ENCODE results near the gene RRP9. TPM values are rescaled to one million over a fixed set of nuclear protein-coding genes. Genes with fewer than 3 reads are reported as not detected.

The RRP9 gene, protein sequence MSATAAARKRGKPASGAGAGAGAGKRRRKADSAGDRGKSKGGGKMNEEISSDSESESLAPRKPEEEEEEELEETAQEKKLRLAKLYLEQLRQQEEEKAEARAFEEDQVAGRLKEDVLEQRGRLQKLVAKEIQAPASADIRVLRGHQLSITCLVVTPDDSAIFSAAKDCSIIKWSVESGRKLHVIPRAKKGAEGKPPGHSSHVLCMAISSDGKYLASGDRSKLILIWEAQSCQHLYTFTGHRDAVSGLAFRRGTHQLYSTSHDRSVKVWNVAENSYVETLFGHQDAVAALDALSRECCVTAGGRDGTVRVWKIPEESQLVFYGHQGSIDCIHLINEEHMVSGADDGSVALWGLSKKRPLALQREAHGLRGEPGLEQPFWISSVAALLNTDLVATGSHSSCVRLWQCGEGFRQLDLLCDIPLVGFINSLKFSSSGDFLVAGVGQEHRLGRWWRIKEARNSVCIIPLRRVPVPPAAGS
- total RNA-seq (2022; extraction: Qiagen RNA extraction): 34.5 to 44.7 TPM (median 41.2 TPM) in 5 replicates

DNA sequence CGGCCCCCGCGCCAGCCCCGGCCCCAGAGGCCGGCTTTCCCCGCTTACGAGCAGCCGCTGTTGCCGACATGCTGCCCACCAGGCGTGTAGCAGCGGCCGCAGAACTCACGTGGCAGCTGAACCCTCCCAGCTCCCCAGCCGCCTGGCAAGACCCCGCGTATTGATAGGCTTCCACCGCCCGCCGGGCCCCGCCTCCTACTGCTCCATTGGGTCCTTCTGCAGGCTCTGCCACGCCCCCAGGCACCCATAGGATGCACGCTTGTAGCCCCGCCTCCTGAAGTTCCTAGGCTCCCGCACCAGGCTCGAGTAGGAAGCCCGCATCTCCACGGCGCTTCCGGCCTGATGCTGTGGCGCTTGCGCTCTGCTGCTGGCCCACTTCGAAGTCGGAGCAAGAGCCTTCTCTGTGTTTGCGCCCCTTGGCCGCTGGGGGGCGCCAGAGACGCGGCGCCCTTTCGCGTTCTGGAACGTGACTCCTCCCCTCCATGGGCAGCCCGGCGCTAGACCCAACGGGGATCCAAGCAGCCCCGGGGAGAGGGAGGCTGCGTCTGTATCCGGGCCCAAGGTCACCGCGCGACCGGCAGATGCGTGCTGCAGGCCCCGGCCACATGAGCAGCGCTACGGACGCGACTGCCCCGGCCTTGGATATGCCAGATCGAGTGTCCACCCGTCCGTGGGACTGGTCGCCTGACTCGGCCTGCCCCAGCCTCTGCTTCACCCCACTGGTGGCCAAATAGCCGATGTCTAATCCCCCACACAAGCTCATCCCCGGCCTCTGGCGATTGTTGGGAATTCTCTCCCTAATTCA, at the start of gene RRP9, which contains the start of gene PARP3:
Gene RRP9 (minus strand): TSS at position 107 of the 805 bp plus-strand sequence. CDS start 37 bp downstream, at position 70.
Gene PARP3 (plus strand): TSS at position 566 of the 805 bp plus-strand sequence. CDS start 993 bp downstream, outside the sequence.

DNA sequence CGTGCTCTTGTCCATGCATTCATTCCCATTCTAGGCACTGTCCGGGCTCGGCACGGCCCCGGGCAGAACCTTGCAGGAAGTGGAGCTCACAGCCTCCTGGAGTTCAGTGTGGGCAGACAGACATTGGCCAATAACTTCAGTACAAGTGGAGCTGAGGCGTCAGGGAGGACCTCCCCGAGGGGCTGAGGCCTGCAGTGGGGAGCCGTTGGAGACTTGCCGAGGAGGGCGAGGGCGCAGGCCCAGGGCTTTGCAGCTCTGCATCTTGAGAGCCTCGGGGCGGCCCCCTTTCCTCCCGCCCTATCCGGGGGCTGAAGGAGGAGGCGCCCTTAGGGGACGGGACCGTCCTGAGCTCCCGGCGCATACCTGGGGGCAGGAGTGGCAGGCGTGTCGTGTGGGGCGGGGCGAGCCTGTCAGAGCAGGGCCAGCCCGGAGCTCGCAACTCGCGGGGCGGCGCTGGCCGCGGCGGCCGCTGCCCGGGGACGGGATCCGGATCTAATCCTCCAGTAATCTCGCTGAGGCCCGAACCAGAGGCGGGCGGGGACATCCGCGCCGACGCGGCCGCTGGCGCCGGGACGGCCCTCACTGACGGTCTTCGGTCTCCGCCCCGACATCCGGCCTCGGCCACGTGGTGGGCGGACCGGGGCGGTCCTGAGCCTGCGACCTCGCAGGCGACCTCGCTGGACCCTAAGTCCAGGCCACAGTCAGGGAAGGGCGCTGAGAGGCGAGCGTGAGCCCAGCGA, 41.3 kb upstream of the RRP9 start, which contains the start of gene ACY1:
Gene ACY1 (plus strand): TSS at position 698 of the 740 bp plus-strand sequence. CDS start 530 bp downstream, outside the sequence.

DNA sequence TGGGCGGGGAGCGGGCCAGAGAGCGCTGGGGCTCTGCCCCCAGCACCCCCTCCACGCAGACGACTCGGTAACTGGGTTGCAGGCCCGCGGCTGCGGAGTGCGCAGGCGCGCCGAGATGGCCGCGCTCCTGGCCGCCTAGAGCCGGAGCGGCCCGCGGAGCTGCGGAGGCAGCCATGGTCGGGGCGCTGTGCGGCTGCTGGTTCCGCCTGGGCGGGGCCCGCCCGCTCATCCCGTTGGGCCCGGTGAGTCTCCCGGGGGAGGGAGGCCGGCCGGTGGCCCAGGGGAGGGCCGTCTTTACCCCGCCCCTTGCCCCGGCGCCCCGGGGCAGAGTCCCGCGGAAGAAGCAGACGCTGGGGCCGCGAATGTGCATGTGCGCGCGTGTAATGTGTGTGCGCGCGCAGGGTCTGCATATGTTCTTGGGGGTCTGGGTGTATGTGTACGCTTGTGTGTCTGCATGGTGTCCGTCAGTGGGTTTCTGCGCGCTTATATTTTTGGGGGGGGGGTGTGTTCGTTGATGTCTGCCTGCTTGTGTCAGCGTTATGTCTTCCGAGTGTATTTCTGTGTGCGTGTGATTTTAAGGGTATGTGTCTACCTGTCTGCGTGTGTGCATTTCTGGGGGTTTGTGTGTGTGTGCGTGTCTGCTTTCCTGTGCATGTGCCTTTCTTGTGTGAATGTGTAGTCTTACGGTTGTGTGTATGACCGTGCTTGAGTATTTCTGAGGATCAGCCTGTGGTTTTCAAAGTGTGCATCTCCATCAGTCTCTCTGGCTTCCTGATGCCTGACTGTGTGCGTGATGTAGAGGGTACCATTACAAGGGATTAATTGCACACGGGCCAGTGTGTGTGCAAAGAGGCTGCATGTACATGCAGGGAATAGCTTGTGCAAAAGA, 33.5 kb upstream of the RRP9 start, which contains the start of gene ABHD14A:
Gene ABHD14A (plus strand): TSS at position 102 of the 889 bp plus-strand sequence. CDS start 72 bp downstream, at position 174.

DNA sequence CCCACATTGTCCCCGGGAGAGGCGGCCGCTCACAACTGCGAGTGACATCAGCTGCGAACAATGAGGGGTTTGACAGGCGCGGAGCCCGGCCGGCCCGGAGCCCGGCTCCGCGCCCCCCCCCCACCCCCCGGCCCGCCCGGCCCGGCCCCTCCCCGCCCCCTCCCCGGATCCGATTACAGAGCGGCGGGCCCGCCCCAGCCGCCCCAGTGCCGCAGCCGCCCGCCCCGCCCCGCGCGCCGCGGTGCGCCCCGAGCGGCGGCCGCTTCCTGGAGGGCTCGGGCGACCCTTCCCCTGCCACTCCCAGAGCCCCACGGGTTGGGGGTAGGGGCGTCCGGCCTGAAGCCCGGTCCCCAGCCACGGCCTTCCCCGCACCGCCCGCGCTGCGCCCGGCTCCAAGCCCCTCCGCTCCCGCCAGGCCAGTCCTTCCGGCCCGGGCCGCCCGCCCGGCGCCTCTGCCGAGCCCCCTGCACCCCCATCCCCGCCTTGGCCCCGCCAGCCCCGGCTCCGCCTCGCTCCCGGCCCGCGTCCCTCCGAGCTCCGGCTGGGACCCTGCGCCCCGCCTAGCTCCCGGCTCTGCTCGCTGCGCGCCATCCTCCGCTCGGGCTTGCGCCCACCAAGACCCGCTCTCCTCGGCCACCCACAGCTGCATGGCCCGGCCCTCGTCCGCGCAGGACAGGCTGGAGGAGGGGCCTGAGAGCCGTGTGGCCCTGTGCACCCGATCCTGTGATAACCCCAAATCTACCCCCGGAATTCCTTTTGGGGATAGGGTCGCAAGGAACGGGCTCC, 25.9 kb upstream of the RRP9 start, which contains the start of gene PCBP4:
Gene PCBP4 (minus strand): TSS at position 71 of the 786 bp plus-strand sequence. CDS start 6,214 bp downstream, outside the sequence.

DNA sequence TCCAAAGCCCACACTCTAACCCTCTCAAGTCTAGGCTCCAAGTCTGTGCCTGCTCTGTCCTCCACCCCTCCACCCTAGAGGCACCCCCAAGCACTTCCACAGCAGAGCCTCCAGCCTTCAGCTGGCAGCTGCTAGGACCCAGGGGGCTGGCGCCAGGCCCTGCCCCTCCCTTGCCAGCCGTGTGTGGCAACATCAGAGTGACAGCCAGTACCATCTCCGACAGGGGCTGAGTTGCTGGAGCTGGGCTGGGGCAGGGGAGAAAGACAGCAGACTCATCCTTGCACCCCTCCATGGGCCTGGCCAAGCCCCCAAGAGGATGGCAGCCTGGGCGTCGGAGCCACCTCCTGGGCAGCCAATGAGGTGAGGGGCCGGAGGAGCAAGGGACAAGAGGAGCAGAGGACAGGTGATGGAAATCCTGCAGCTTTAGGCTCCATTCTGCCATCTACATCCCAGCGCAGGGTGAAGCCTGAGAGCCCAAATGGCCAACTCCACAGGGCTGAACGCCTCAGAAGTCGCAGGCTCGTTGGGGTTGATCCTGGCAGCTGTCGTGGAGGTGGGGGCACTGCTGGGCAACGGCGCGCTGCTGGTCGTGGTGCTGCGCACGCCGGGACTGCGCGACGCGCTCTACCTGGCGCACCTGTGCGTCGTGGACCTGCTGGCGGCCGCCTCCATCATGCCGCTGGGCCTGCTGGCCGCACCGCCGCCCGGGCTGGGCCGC, 13.6 kb upstream of the RRP9 start, which contains the start of gene GPR62:
Gene GPR62 (plus strand): TSS at position 207 of the 718 bp plus-strand sequence. CDS start 272 bp downstream, at position 479.

Other genes starting within 250 kb of the RRP9 start
- gene GRM2, start 234.8 kb downstream of the RRP9 start, total RNA-seq (2022; extraction: Qiagen RNA extraction): 0.02 to 0.10 TPM (median 0.05 TPM) in 3 of 5 replicates, not detected in the others
- gene IQCF6, start 162.7 kb downstream of the RRP9 start, total RNA-seq (2022; extraction: Qiagen RNA extraction): not detected in 5 replicates
- gene IQCF2, start 80.3 kb downstream of the RRP9 start, total RNA-seq (2022; extraction: Qiagen RNA extraction): not detected in 5 replicates
- gene IQCF5, start 66.3 kb downstream of the RRP9 start, total RNA-seq (2022; extraction: Qiagen RNA extraction): not detected in 5 replicates
- not detected in 5 replicates for gene IQCF1, start 38.6 kb downstream of the RRP9 start, total RNA-seq (2022; extraction: Qiagen RNA extraction)
- 7.5 to 10.6 TPM (median 8.7 TPM) in 5 replicates for gene PARP3, start 459 bp upstream of the RRP9 start, total RNA-seq (2022; extraction: Qiagen RNA extraction)
- gene GPR62, start 13.5 kb upstream of the RRP9 start, total RNA-seq (2022; extraction: Qiagen RNA extraction): not detected in 5 replicates
- 9.7 to 15.1 TPM (median 13.9 TPM) in 5 replicates for gene PCBP4, start 25.6 kb upstream of the RRP9 start, total RNA-seq (2022; extraction: Qiagen RNA extraction)
- gene ABHD14B, start 32.1 kb upstream of the RRP9 start, total RNA-seq (2022; extraction: Qiagen RNA extraction): 25.6 to 34.9 TPM (median 32.2 TPM) in 5 replicates
- 11.5 to 14.3 TPM (median 12.9 TPM) in 5 replicates for gene ABHD14A, start 33.2 kb upstream of the RRP9 start, total RNA-seq (2022; extraction: Qiagen RNA extraction)
- gene ACY1, start 41.6 kb upstream of the RRP9 start, total RNA-seq (2022; extraction: Qiagen RNA extraction): 21.5 to 29.0 TPM (median 24.9 TPM) in 5 replicates
- 1,091 to 1,605 TPM (median 1,141 TPM) in 5 replicates for gene RPL29, start 54.0 kb upstream of the RRP9 start, total RNA-seq (2022; extraction: Qiagen RNA extraction)
- 18.8 to 25.6 TPM (median 23.9 TPM) in 5 replicates for gene DUSP7, start 114.7 kb upstream of the RRP9 start, total RNA-seq (2022; extraction: Qiagen RNA extraction)
- gene POC1A, start 212.5 kb upstream of the RRP9 start, total RNA-seq (2022; extraction: Qiagen RNA extraction): 15.8 to 19.0 TPM (median 18.2 TPM) in 5 replicates

Measured in A549 treated with dexamethasone at 1 μM for 4 hours (cell line).